Breast epithelium (tissue), 3 donors: Measurements from ENCODE around the gene ZDHHC20.

Experiments used
- CTCF ChIP-seq, 3 donors: fragments of 450-650 bp; IDR thresholded peaks; one replicate each; pipeline ENCODE4 v1.5.1; 2016 to 2017; ENCODE audit warnings: antibody characterized with exemption in 3 of 3, mild to moderate bottlenecking in 3 of 3, moderate library complexity in 3 of 3
- POLR2A ChIP-seq: fragments of 450-650 bp; IDR thresholded peaks from one replicate; pipeline ENCODE4 v1.6.1; 2016; ENCODE audit warnings: antibody characterized with exemption, mild to moderate bottlenecking, moderate library complexity
- POLR2AphosphoS5 ChIP-seq, 3 donors: sonication (generic); formaldehyde crosslinking; IDR thresholded peaks; one replicate each; pipeline ENCODE4 v1.6.1; 2017; ENCODE audit warnings: antibody characterized with exemption in 3 of 3

- TF ChIP-seq CTCF (IDR thresholded peaks at IDR 0.05), result no peak
- TF ChIP-seq POLR2A, result no peak
- no peak for TF ChIP-seq POLR2AphosphoS5 (IDR thresholded peaks at IDR 0.05)
Measured at GRCh38 chr13:21446656-21447055, 12.4 kb downstream of the ZDHHC20 start.
